IPS DF 4.7 (cell line): ENCODE data around the gene TRAPPC5.

Experiments
- DNase-seq: peaks from one replicate; pipeline ENCODE4 v3.0.0-alpha.2; 2013; ENCODE audit warnings: low spot score; ENCODE audit errors: extremely low read depth

TRAPPC5 gene

GRCh38 chr19:7645656-7646425 is 34.8 kb upstream of the TRAPPC5 start:
- DNase-seq = no peak

GRCh38 chr19:7646426-7646700 is 34.3 kb upstream of the TRAPPC5 start:
- no peak for DNase-seq

- no peak for DNase-seq
These were observed 33.5 kb upstream of the TRAPPC5 start for GRCh38 chr19:7647156-7647555.

- no peak for DNase-seq
These were observed 32.2 kb upstream of the TRAPPC5 start for GRCh38 chr19:7648265-7649014.

- no peak for DNase-seq
These were observed 30.5 kb upstream of the TRAPPC5 start for GRCh38 chr19:7650148-7650547.

- no peak for DNase-seq
These were observed 28.5 kb upstream of the TRAPPC5 start for GRCh38 chr19:7652061-7652641.

GRCh38 chr19:7654401-7654800 is 26.2 kb upstream of the TRAPPC5 start:
- no peak for DNase-seq

GRCh38 chr19:7655581-7655980 is 25.1 kb upstream of the TRAPPC5 start:
- no peak for DNase-seq

GRCh38 chr19:7657131-7657751 is 23.4 kb upstream of the TRAPPC5 start:
- DNase-seq = no peak

GRCh38 chr19:7658219-7658686 is 22.4 kb upstream of the TRAPPC5 start:
- DNase-seq = no peak

GRCh38 chr19:7661744-7662538 is 18.7 kb upstream of the TRAPPC5 start:
- no peak for DNase-seq

- DNase-seq = no peak
These were observed 18.0 kb upstream of the TRAPPC5 start for GRCh38 chr19:7662657-7663056.

- DNase-seq = no peak
These were observed 16.9 kb upstream of the TRAPPC5 start for GRCh38 chr19:7663706-7664105.

- no peak for DNase-seq
These were observed 15.6 kb upstream of the TRAPPC5 start for GRCh38 chr19:7665076-7665475.

GRCh38 chr19:7668842-7669241 is 11.8 kb upstream of the TRAPPC5 start, which contains the start of gene RETN:
RETN (plus strand) TSS chr19:7669049; CDS start chr19:7669327, 278 bp downstream.
- no peak for DNase-seq

GRCh38 chr19:7669641-7670040 is 11.0 kb upstream of the TRAPPC5 start:
- no peak for DNase-seq

- no peak for DNase-seq
These were observed 10.4 kb upstream of the TRAPPC5 start for GRCh38 chr19:7670150-7670783.

GRCh38 chr19:7670790-7671189 is 9.8 kb upstream of the TRAPPC5 start:
- DNase-seq = no peak

- DNase-seq = no peak
These were observed 8.1 kb upstream of the TRAPPC5 start for GRCh38 chr19:7672522-7672921.
